Measurements from ENCODE around the gene AMMECR1L.
"Not testable (repeated sequence)": the region's sequence is repeated elsewhere in the genome, so short reads cannot be mapped to it uniquely, and the experiment has no call there.

Gene AMMECR1L

DNA sequence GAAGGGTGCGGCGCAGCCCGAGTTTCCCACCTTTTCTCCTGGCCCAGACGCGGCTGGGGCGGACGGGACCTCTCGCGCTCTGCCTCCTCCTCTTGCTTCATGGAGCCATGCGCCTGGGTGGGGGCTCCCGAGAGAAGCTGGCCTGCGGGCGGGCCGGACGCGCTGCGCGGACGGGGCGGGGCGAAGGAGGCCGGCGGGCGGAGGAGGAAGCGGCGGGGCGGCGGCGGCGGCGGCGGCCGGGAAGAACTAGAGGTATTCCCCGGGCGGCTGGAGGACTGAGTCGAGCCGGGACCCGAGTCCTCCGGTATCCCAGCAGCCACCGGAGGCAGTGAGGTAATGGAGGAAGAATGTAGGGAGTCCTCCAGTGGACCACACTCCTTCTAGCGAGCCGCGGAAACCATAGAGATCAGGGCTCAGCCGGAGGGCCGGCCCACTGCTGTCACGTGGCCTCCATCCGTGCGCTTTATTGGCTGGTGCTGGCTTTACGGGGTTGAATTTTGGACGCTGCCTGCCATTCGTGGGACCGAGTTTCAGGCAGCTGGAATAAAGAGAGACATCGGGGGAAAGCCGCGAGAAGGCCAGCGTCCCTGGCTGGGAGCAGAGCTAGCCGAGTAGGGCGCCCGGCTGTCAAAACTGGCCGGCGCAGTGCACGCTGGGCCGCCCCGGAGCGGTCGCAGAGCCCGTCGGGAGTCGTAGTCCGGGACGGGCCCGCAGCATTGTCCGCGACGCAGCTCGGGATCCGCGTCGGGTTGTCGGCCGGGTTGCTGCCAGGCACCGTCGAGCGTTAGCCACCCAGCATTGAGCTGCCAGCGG lies at the start of gene AMMECR1L:
Gene AMMECR1L (minus strand): TSS at position 177 of the 813 bp plus-strand sequence. CDS start 11,722 bp downstream, outside the sequence.
- intact Hi-C loops (cut with DNase I): loop anchor here (10.0 kb wide), 2 partner anchors 139 to 209 kb away; partner anchors contain the start of genes SAP130 and UGGT1
- DNase-seq: peak; percentile 71 to 96 (median 76)

DNA sequence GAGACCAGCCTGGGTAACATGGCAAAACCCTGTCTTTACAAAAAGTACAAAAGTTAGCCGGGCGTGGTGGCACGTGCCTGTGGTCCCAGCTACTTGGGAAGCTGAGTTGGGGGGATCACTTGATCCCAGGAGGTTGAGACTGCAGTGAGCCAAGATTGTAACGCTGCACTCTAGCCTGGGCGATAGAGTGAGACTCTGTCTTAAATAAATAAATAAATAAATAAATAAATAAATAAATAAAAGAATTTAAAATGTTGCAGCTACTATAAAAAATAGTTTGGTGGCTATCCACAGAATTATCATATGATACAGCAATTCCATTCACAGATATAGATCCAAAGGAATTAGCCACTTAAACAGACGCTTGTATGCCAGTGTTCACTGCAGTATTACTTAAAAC lies 49.6 kb upstream of the AMMECR1L start:
- DNase-seq: no peak
- intact Hi-C loops (cut with DNase I): no loop called here

DNA sequence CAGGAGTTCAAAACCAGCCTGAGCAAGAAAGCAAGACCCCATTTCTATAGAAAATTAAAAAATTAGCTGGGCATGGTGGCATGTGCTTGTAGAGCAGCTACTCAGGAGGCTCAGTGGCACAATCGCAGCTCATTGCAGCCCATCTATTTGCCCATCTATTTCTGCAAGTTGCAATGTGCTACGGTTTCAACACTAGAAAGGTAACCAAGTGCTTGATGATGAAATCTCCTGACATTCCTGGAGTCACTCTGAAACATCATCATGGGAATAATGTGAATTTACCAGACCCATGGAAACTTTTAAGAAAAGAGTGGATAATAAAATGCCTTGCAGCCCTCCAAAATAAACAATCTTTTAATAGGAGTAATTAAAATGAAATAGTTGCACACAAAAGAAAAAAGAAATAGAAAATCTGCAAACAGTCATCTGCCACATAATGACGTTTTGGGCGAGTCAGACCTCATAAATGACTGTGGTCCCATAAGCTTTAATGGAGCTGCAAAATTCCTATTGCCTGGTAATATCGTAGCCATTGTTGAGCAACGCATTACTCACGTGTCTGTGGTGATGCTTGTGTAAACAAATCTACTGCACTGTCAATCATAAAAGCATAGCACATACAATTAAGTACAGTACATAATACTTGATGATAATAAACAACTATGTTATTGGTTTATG lies 46.6 kb upstream of the AMMECR1L start:
- intact Hi-C loops (cut with DNase I): no loop called here

DNA sequence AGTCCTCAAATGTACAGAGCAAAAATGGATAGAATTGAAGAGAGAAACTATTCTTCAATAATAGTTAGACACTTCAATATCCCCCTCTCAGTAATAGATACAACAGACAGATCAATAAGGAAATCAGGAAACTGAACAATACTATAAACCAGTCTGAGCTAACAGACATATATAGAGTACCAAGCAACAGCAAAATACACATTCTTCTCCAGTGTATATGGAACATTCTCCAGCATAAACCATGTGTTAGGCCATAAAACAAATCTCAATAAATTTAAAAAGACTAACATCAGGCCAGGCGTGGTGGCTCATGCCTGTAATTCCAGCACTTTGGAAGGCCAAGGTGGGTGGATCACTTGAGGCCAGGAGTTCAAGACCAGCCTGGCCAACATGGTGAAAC lies 43.7 kb upstream of the AMMECR1L start:
- intact Hi-C loops (cut with DNase I): no loop called here
- DNase-seq: no peak

More for the DNA sequence above, 46.6 kb upstream of the AMMECR1L start:
- DNase-seq: no peak

DNA sequence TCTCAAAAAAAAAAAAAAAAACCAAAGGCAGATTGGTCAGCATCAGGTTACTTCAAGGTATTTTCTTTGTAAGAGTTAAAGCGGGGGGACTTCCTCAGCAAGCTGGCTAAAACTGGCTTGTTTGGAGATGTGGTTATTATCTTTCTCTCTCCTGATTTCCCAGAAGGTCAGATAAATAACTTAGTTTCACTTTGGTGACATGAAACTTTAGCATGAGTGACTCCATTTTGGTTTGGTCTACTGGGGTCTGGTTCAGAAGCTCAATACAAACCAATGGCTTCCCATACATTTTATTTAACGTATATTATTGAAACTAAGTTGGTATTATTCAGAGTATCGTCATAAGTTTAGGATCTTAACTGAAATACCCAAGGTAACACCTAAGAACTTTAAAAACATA lies 41.6 kb upstream of the AMMECR1L start:
- DNase-seq: no peak
- intact Hi-C loops (cut with DNase I): no loop called here

DNA sequence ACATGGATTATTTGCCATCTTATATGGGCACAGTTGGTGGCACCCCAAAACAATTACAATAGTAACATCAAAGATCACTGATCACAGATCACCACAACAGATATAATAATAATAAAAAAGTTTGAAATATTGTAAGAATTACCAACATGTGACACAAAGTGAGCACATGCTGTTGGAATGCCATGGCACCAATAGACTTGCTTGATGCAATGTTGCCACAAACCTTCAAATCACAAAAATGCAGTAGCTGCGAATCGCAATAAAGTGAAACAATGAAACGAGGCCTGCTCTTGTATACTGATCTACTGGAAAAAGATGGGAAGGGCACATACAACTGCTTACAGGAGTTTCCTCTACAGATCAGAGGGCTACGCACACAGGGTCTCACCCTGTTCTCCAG lies 32.2 kb upstream of the AMMECR1L start:
- intact Hi-C loops (cut with DNase I): no loop called here
- DNase-seq: no peak

DNA sequence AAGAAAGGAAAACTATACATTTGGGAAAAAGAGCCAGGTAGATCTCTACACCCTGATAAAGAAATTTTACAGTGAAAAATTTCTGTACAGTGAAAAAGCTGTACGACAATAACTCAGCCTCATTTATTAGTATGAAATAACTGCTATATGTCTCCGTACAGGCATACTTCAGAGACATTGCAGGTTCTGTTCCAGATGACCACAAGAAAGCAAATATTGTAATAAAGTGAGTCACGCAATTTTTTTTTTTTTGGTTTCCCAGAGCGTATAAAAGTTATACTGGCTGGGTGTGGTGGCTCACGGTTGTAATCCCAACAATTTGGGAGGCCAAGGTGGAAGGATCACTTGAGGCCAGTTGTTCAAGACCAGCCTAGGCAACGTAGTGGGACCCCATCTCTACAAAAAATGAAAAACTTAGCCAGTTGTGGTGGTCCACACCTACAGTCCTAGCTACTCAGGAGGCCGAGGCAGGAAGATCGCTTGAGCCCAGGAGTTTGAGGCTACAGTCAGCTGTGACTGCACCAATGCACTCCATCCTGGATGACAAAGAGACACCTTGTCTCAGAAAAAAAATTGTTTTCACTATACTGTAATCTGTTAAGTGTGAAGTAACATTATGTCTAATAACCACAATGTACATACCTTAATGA lies 28.2 kb upstream of the AMMECR1L start:
- intact Hi-C loops (cut with DNase I): no loop called here
- peak in 1 of 10 donors; percentile 11 for DNase-seq

DNA sequence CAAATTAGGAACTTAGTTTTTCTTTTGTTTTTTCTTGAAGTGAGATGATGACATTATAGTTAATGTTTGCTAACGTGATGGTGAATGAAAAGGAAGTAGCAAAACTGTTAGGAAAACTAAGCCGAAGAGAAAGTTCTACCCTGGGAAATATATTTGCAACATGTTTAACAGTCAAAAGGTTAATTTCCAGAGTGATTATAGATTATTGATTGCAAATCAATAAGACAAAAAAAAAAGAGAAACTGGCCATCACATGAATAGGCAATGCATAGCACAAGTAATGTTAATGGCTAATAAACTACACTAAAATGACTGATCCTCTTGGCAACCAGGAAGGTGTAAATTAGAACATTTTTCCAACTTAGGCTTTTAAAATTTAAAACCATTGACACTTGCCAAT lies 26.0 kb upstream of the AMMECR1L start:
- DNase-seq: no peak
- intact Hi-C loops (cut with DNase I): no loop called here

GRCh38 chr2:127910415-127910814 lies 24.7 kb upstream of the AMMECR1L start:
- intact Hi-C loops (cut with DNase I): no loop called here

DNA sequence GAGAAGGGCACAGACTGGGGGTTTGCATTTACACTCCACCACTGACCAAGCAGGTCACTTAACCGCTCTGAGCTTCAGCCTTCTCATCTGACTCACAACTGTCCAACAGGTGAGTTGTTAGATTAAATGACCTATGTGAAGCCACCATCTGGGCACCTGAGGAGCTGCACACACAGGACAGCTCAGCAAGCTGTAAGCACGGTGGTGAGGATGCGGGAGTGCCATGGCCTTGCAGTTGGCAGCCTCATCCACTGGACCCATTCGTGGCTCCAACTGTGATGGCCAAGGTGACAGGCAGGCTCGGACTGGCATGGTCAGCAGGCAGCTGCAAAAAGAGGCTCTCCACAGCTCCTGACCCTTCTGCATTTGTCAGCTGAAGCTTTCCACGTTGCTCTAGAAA lies 23.3 kb upstream of the AMMECR1L start:
- intact Hi-C loops (cut with DNase I): no loop called here
- peak in 1 of 10 donors; percentile 8 for DNase-seq

More at GRCh38 chr2:127910415-127910814, 24.7 kb upstream of the AMMECR1L start:
- no peak for DNase-seq

GRCh38 chr2:127907733-127908400 lies 22.1 kb upstream of the AMMECR1L start:
- DNase-seq: not testable (repeated sequence)

DNA sequence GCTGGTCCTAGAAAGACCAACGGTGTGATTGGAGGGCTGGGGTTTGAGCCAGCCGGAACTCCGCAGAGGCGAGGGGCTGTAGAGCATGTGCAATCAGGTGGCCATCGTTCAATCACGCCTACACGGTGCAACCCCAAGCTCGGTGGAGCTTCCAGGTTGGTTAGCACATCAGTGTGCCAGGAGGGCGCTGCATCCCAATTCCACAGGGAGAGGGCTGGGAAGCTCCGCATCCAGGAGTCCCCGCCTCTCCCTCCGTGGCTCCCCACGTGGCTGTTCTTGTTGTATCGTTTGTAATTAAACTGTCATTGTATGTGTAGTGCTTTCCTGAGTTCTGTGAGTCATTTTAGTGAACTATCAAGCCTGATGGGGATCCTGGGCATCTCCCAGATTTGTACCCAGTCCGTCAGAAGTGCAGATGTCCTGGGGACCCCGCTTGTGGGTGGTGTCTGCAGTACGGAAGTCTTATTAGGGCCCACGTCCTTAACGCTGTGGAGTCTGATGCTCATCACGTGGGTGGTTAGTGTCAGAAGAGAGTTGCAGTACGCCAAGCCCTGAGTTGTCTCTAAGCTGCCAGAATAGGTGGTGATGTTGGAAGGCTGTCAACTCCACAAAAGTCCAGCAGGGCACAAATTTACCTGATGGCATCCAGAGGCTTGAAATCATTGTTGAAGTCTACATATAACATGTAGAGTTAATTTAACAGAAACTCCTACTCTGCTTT lies 20.6 kb upstream of the AMMECR1L start:
- DNase-seq: peak in 1 of 10 donors; percentile 73
- intact Hi-C loops (cut with DNase I): no loop called here

More at GRCh38 chr2:127907733-127908400, 22.1 kb upstream of the AMMECR1L start:
- intact Hi-C loops (cut with DNase I): not testable (repeated sequence)

DNA sequence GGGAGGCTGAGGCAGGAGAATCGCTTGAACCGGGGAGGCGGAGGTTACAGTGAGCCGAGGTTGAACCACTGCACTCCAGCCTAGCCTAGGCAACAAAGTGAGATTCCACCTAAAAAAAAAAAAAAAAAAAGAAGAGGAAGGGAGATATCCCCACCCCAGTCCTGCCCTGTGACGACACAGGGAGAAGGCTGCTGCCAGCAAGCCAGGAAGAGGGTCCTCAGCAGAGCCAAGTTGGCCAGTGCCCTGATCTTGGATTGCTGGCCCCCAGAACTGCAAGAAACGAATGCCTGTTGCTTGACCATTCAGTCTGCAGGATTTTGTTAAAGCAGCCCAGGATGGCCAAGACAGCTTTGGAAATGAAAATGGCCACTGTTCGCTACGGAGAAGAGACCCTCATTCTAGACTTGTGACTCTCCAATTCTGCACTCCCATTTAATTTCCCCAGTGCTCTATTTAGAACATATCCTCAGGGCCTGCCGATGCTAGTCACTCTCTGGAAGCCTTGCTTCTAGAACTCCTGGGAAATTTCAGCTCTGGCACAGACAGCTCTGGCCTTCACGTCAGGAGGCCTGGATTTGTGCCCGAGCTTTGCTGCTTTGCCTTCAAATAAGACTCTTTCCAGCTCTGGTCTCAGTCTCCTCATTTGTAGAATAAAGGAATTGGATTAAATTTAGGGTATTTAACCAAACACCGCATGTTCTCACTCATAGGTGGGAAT lies 15.7 kb upstream of the AMMECR1L start:
- intact Hi-C loops (cut with DNase I): no loop called here
- peak in 6 of 10 donors; percentile 9 to 75 (median 32) for DNase-seq

- intact Hi-C loops (cut with DNase I): no loop called here
- no peak for DNase-seq
Observed at GRCh38 chr2:127897531-127898211, 11.9 kb upstream of the AMMECR1L start.

DNA sequence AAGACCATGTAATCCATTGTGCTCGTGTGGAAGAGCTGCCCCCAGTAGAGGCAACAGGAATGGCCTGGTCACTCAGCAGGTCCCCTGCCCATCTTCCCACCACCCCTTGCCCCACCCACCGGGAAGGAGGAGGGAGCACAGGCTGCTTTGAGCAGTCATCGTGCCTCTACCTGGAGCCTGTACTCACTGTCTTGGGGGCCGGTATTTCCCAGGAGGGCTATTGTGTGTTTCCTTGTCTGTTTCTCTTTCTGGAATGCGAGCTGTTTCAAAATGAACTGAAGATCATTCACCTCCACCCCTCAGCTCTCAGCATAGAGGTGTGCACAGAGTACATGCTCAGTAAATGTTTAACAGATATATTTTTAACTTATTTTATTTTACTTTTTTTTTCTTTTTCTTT lies 7.7 kb upstream of the AMMECR1L start:
- intact Hi-C loops (cut with DNase I): no loop called here
- peak in 1 of 10 donors; percentile 14 for DNase-seq

- DNase-seq: peak in 2 of 10 donors; percentile 7 to 84
- intact Hi-C loops (cut with DNase I): no loop called here
Observed at GRCh38 chr2:127893033-127893432, 7.3 kb upstream of the AMMECR1L start.

DNA sequence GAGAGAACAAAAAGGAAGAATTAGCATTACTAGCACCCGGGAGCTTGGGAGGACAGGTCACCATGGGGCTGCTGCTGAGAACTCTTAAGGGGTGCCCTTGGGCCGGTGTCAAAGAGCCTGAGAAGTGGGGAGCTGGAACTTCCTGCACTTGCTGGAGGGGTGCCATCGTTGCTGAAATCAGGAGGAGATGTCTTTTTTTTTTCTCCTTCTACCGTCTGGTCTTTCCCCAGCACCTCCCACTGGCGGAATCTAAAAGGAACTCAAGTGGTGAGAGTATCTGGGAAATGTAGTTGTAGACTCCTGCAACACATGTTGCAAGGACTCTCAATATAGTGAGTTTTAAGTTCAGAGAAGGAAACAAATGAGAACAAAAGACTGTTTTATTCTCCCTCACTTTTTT lies 6.1 kb upstream of the AMMECR1L start:
- peak in 2 of 10 donors; percentile 37 to 77 for DNase-seq
- intact Hi-C loops (cut with DNase I): no loop called here

GRCh38 chr2:127890756-127891155 lies 5.0 kb upstream of the AMMECR1L start:
- intact Hi-C loops (cut with DNase I): not testable (repeated sequence)
- DNase-seq: peak in 1 of 10 donors; percentile 5

Measured in posterior cingulate gyrus (tissue), 11 donors.